ENCODE measurements around the gene IL15RA.

GRCh38 chr10:5968037-5968680, 9.2 kb downstream of the IL15RA start:
- no peak for TF ChIP-seq CTCF (IDR thresholded peaks at IDR 0.05; ENCODE audit: insufficient read depth, low read length, poor library complexity, severe bottlenecking)
- TF ChIP-seq EZH2phosphoT487 (conservative IDR thresholded peaks at IDR 0.05; ENCODE audit: low read length), result no peak
